NT2/D1 (cell line): ENCODE measurements around the gene UNC93A.
"Not testable (repeated sequence)": the region's sequence is repeated elsewhere in the genome, so short reads cannot be mapped to it uniquely, and the experiment has no call there.

ENCODE experiments used
- SUZ12 ChIP-seq: IDR thresholded peaks from 2 replicates; pipeline ENCODE4 v1.6.1; 2011; ENCODE audit not compliant: insufficient read length, insufficient read depth; ENCODE audit errors: extremely low read depth
- ZNF274 ChIP-seq: IDR thresholded peaks from 2 replicates; pipeline ENCODE4 v1.6.1; 2011; ENCODE audit warnings: mild to moderate bottlenecking, low read depth, low read length

GRCh38 chr6:167311691-167312090 lies 20.6 kb downstream of the UNC93A start:
- TF ChIP-seq SUZ12, ZNF274: not testable (repeated sequence)
